Right renal cortex interstitium (tissue), 3 donors: ENCODE results near the gene KIR2DL4. TPM values are rescaled to one million over a fixed set of nuclear protein-coding genes. Genes with fewer than 3 reads are reported as not detected.
"Not testable (repeated sequence)": the region's sequence is repeated elsewhere in the genome, so short reads cannot be mapped to it uniquely, and the experiment has no call there.

ENCODE experiments used
- DNase-seq, 3 donors: peaks; one replicate each; pipeline ENCODE4 v3.0.0-alpha.2; 2013; ENCODE audit warnings: low read depth in 3 of 3, low spot score in 2 of 3
- polyA plus RNA-seq, 3 donors: library from polyadenylated mRNA; unstranded; fragments of 120-200 nt; gene quantifications; one replicate each; pipeline ENCODE4 v1.2.1, GENCODE V29; 2013; ENCODE audit not compliant: insufficient read length in 3 of 3

KIR2DL4 gene
- polyA plus RNA-seq, 3 donors, result not detected

- no peak for DNase-seq
Measured at GRCh38 chr19:54804101-54804500, 691 bp downstream of the KIR2DL4 start.

GRCh38 chr19:54804571-54804970, 1.2 kb downstream of the KIR2DL4 start:
- DNase-seq, result no peak

- DNase-seq, result no peak
Measured at GRCh38 chr19:54805665-54806515, 2.5 kb downstream of the KIR2DL4 start.

- DNase-seq, result no peak
Measured at GRCh38 chr19:54806516-54806838, 3.1 kb downstream of the KIR2DL4 start.

GRCh38 chr19:54814571-54814970, 11.2 kb downstream of the KIR2DL4 start:
- not testable (repeated sequence) for DNase-seq

- DNase-seq, result not testable (repeated sequence)
Measured at GRCh38 chr19:54816251-54816650, 12.8 kb downstream of the KIR2DL4 start, which contains the start of gene KIR3DL1. TSS of gene KIR3DL1 (plus strand) at chr19:54816468.

GRCh38 chr19:54817670-54818536, 14.5 kb downstream of the KIR2DL4 start:
- DNase-seq, result no peak

- not testable (repeated sequence) for DNase-seq
Measured at GRCh38 chr19:54824416-54824815, 21.0 kb downstream of the KIR2DL4 start.

- DNase-seq, result not testable (repeated sequence)
Measured at GRCh38 chr19:54825326-54825725, 21.9 kb downstream of the KIR2DL4 start.

- not testable (repeated sequence) for DNase-seq
Measured at GRCh38 chr19:54828064-54828463, 24.7 kb downstream of the KIR2DL4 start.

- not testable (repeated sequence) for DNase-seq
Measured at GRCh38 chr19:54832496-54832895, 29.1 kb downstream of the KIR2DL4 start, which contains the start of gene KIR2DS4. TSS of gene KIR2DS4 (plus strand) at chr19:54832676.

GRCh38 chr19:54835126-54835525, 31.7 kb downstream of the KIR2DL4 start:
- not testable (repeated sequence) for DNase-seq

GRCh38 chr19:54837522-54837921, 34.1 kb downstream of the KIR2DL4 start:
- DNase-seq, result not testable (repeated sequence)

- not testable (repeated sequence) for DNase-seq
Measured at GRCh38 chr19:54843171-54843570, 39.8 kb downstream of the KIR2DL4 start.

GRCh38 chr19:54850061-54850640, 46.7 kb downstream of the KIR2DL4 start, which contains the start of gene KIR3DL2:
TSS of gene KIR3DL2 (plus strand) at chr19:54850443. CDS start at chr19:54850476, 33 bp downstream.
- not testable (repeated sequence) for DNase-seq

- DNase-seq, result no peak
Measured at GRCh38 chr19:54850930-54851329, 47.5 kb downstream of the KIR2DL4 start.

GRCh38 chr19:54851353-54851752, 47.9 kb downstream of the KIR2DL4 start:
- DNase-seq, result no peak

- DNase-seq, result not testable (repeated sequence)
Measured at GRCh38 chr19:54855241-54855640, 51.8 kb downstream of the KIR2DL4 start.

- not testable (repeated sequence) for DNase-seq
Measured at GRCh38 chr19:54858476-54858875, 55.1 kb downstream of the KIR2DL4 start.

- not testable (repeated sequence) for DNase-seq
Measured at GRCh38 chr19:54859421-54859820, 56.0 kb downstream of the KIR2DL4 start.

GRCh38 chr19:54863459-54863858, 60.0 kb downstream of the KIR2DL4 start:
- not testable (repeated sequence) for DNase-seq
